AG04450 (cell line): ENCODE results near the gene KRT78. TPM values are rescaled to one million over a fixed set of nuclear protein-coding genes. Genes with fewer than 3 reads are reported as not detected.

ENCODE experiments used
- CTCF ChIA-PET: fragments of 300-600, 350-600 bp; formaldehyde crosslinking; extraction: SDS; loops from one replicate; lab custom pipeline; 2022; ENCODE audit warnings: antibody characterized with exemption, inconsistent platforms; lab: Charles Lee
- POLR2A ChIA-PET: fragments of 350-600 bp; formaldehyde crosslinking; extraction: SDS; loops from one replicate; lab custom pipeline; 2021; ENCODE audit warnings: antibody characterized with exemption, inconsistent platforms; lab: Yijun Ruan, JAX
- DNase-seq: peaks from one replicate; pipeline ENCODE4 v3.0.0-alpha.2; 2011; ENCODE audit warnings: low read depth, low spot score
- H3K27ac ChIP-seq: one replicate; pipeline ENCODE4 v1.5.1; 2012; ENCODE audit warnings: low read depth, low read length, control low read depth
- H3K27me3 ChIP-seq: one replicate; pipeline ENCODE4 v1.6.0; 2012; ENCODE audit warnings: low read length; ENCODE audit not compliant: control insufficient read depth, insufficient read depth
- H3K4me3 ChIP-seq: 2 replicates; pipeline ENCODE4 v1.5.1; 2011; ENCODE audit warnings: mild to moderate bottlenecking, low read depth, low read length, control low read depth
- H3K9me3 ChIP-seq: 2 replicates; pipeline ENCODE4 v1.5.1; 2012; ENCODE audit warnings: low read length; ENCODE audit not compliant: control insufficient read depth, insufficient read depth
- CTCF ChIP-seq: IDR thresholded peaks from 2 replicates; pipeline ENCODE4 v1.5.1; 2011; ENCODE audit warnings: low read depth, low read length, control low read depth, inconsistent platforms
- polyA plus RNA-seq: library from polyadenylated mRNA; depleted of rRNA; stranded (reverse); fragments of >200 nt; gene quantifications from 2 replicates; pipeline ENCODE4 v1.2.3, GENCODE V29; 2011

Gene KRT78
- polyA plus RNA-seq, 1 experiment, result not detected

GRCh38 chr12:52807544-52808470 lies 41.0 kb downstream of the KRT78 start:
- DNase-seq, result no peak
- H3K27ac ChIP-seq, result no peak overlapping the region
- POLR2A ChIA-PET, result no interaction called here
- CTCF ChIA-PET, result no interaction called here
- H3K27me3 ChIP-seq, result peaks cover 12% of the 10 kb centered on the region
- TF ChIP-seq CTCF, result no peak
- no peaks in the 10 kb centered on the region for H3K9me3 ChIP-seq
- H3K4me3 ChIP-seq, result no peak overlapping the region

- H3K27ac ChIP-seq, result no peak overlapping the region
- no peaks in the 10 kb centered on the region for H3K9me3 ChIP-seq
- peaks cover 15% of the 10 kb centered on the region for H3K27me3 ChIP-seq
- no peak for TF ChIP-seq CTCF
- POLR2A ChIA-PET, result no interaction called here
- CTCF ChIA-PET, result no interaction called here
- DNase-seq, result no peak
- no peak overlapping the region for H3K4me3 ChIP-seq
These were observed 41.8 kb downstream of the KRT78 start for GRCh38 chr12:52806821-52807543.

GRCh38 chr12:52806169-52806811 lies 42.5 kb downstream of the KRT78 start:
- DNase-seq, result no peak
- peaks cover 15% of the 10 kb centered on the region for H3K27me3 ChIP-seq
- H3K9me3 ChIP-seq, result no peaks in the 10 kb centered on the region
- no peak overlapping the region for H3K27ac ChIP-seq
- H3K4me3 ChIP-seq, result no peak overlapping the region
- TF ChIP-seq CTCF, result no peak
- ChIA-PET CTCF (no interaction called here), POLR2A (no interaction called here)

GRCh38 chr12:52805739-52806138 lies 43.1 kb downstream of the KRT78 start:
- Histone ChIP-seq H3K9me3 (no peaks in the 10 kb centered on the region), H3K27me3 (peaks cover 15% of the 10 kb centered on the region), H3K4me3 (no peak overlapping the region), H3K27ac (no peak overlapping the region)
- CTCF ChIA-PET, result no interaction called here
- no peak for TF ChIP-seq CTCF
- POLR2A ChIA-PET, result no interaction called here
- no peak for DNase-seq
